ENCODE measurements around the gene ACTR8.

Gene ACTR8

DNA sequence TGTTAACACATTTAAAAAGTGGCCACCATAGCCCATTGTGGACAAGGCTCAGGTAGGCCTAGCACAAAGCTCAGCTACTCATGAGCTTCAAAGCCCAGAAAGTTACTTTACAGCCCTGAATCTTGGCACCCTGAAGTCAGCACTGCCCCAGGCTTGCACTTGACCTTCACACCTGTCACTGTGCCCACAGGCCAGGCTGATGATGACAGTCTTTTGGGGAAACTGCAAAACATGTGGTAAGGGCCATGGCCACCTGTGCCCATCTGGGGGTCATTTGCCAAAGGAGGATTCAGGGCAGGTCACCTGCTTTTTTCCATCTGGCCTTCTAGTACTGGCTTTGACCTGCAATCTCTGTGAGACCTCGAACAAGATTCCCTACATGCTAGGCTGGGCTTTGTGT, 46.7 kb downstream of the ACTR8 start:
- Histone ChIP-seq H3K4me1 (ENCODE audit: low read length) (no peaks in the 10 kb centered on the region), H4K20me1 (ENCODE audit: insufficient read depth, low read length) (no peaks in the 10 kb centered on the region), H3K4me3 (ENCODE audit: low read length) (no peak overlapping the region), H3K9ac (ENCODE audit: low read length) (no peak overlapping the region), H3F3A (ENCODE audit: insufficient read depth, low read length) (no peaks in the 10 kb centered on the region), H3K36me3 (replicated peaks; ENCODE audit: insufficient read depth, low read length) (no peaks in the 10 kb centered on the region), H3K9me2 (replicated peaks; ENCODE audit: insufficient read depth, low read length) (no peaks in the 10 kb centered on the region), H3K9me3 (replicated peaks; ENCODE audit: insufficient read depth, low read length) (no peaks in the 10 kb centered on the region), H3K79me2 (ENCODE audit: low read length) (no peaks in the 10 kb centered on the region), H3K27me3 (replicated peaks; ENCODE audit: insufficient read depth, low read length) (no peaks in the 10 kb centered on the region), H3K4me2 (ENCODE audit: low read depth, low read length) (no peak overlapping the region), H2AFZ (ENCODE audit: low read length) (no peak overlapping the region), H3K27ac (ENCODE audit: low read length) (no peak overlapping the region)
- no peak for TF ChIP-seq EZH2 (optimal IDR thresholded peaks at IDR 0.05; ENCODE audit: low read depth, low read length)
- no peak for TF ChIP-seq CTCF (IDR thresholded peaks at IDR 0.05; ENCODE audit: low read length)
- TF ChIP-seq EZH2phosphoT487 (IDR thresholded peaks at IDR 0.05; ENCODE audit: low read length), result no peak
- no peak for DNase-seq

DNA sequence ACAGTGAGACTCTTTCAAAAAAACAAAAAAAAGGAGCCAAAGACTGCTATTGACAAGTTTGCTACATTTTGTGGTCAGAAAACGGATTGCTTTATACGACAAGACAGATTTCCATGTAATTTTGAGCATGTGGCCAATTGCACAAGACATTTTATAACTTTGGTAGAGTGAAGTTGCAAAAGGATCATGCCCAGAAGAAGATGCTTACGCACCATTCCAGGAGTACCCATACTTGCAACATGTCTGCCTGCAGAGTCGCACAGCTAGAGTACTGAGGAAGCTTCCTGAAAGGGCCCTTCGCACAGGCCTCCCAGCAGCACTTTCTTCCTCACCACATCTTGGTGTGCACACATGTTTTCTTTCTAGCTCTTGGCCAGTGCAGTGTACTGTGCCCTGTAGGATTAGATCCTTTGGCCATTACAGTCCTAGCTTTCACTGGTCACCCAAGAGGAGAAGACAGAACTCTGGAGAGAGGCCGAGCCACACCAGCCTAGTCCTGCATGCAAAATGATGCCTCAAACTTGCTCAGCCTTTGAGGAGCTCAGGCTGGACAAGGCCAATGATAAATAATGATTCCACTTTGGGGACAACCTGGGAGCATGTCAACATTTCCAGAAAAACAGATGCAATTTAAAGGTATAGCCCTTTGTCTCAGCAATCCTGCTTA, 47.4 kb downstream of the ACTR8 start:
- no peak for DNase-seq
- Histone ChIP-seq H2AFZ (ENCODE audit: low read length) (no peak overlapping the region), H3K79me2 (ENCODE audit: low read length) (no peaks in the 10 kb centered on the region), H3K27me3 (replicated peaks; ENCODE audit: insufficient read depth, low read length) (no peaks in the 10 kb centered on the region), H3K36me3 (replicated peaks; ENCODE audit: insufficient read depth, low read length) (no peaks in the 10 kb centered on the region), H3K9me3 (replicated peaks; ENCODE audit: insufficient read depth, low read length) (no peaks in the 10 kb centered on the region), H3K9me2 (replicated peaks; ENCODE audit: insufficient read depth, low read length) (no peaks in the 10 kb centered on the region), H3K4me3 (ENCODE audit: low read length) (no peak overlapping the region), H3K27ac (ENCODE audit: low read length) (no peak overlapping the region), H3F3A (ENCODE audit: insufficient read depth, low read length) (no peaks in the 10 kb centered on the region), H3K9ac (ENCODE audit: low read length) (no peak overlapping the region), H3K4me1 (ENCODE audit: low read length) (no peaks in the 10 kb centered on the region), H3K4me2 (ENCODE audit: low read depth, low read length) (no peak overlapping the region), H4K20me1 (ENCODE audit: insufficient read depth, low read length) (no peaks in the 10 kb centered on the region)
- TF ChIP-seq CTCF (IDR thresholded peaks at IDR 0.05; ENCODE audit: low read length), result no peak
- TF ChIP-seq EZH2 (optimal IDR thresholded peaks at IDR 0.05; ENCODE audit: low read depth, low read length), result no peak
- TF ChIP-seq EZH2phosphoT487 (IDR thresholded peaks at IDR 0.05; ENCODE audit: low read length), result no peak

GRCh38 chr3:53833700-53834099, 48.3 kb downstream of the ACTR8 start:
- no peaks in the 10 kb centered on the region for H3F3A ChIP-seq (ENCODE audit: insufficient read depth, low read length)
- H3K9ac ChIP-seq (ENCODE audit: low read length), result no peak overlapping the region
- H3K4me2 ChIP-seq (ENCODE audit: low read depth, low read length), result no peak overlapping the region
- H3K4me1 ChIP-seq (ENCODE audit: low read length), result no peaks in the 10 kb centered on the region
- no peaks in the 10 kb centered on the region for H3K9me2 ChIP-seq (replicated peaks; ENCODE audit: insufficient read depth, low read length)
- no peaks in the 10 kb centered on the region for H4K20me1 ChIP-seq (ENCODE audit: insufficient read depth, low read length)
- no peak overlapping the region for H3K27ac ChIP-seq (ENCODE audit: low read length)
- H2AFZ ChIP-seq (ENCODE audit: low read length), result no peak overlapping the region
- DNase-seq, result no peak
- H3K27me3 ChIP-seq (replicated peaks; ENCODE audit: insufficient read depth, low read length), result no peaks in the 10 kb centered on the region
- H3K9me3 ChIP-seq (replicated peaks; ENCODE audit: insufficient read depth, low read length), result no peaks in the 10 kb centered on the region
- H3K4me3 ChIP-seq (ENCODE audit: low read length), result no peak overlapping the region
- no peaks in the 10 kb centered on the region for H3K36me3 ChIP-seq (replicated peaks; ENCODE audit: insufficient read depth, low read length)
- H3K79me2 ChIP-seq (ENCODE audit: low read length), result no peaks in the 10 kb centered on the region
- TF ChIP-seq CTCF (IDR thresholded peaks at IDR 0.05; ENCODE audit: low read length), result no peak
- no peak for TF ChIP-seq EZH2phosphoT487 (IDR thresholded peaks at IDR 0.05; ENCODE audit: low read length)
- no peak for TF ChIP-seq EZH2 (optimal IDR thresholded peaks at IDR 0.05; ENCODE audit: low read depth, low read length)

Measured in MM.1S (cell line).